ENCODE results near the gene WFS1. TPM values are rescaled to one million over a fixed set of nuclear protein-coding genes. Genes with fewer than 3 reads are reported as not detected.
A peak's percentile ranks its signal among the peaks of the same experiment; 100 is the strongest.

Gene WFS1
- total and polyA plus RNA-seq, 9 of the 15 experiments (the other 6 are each of a cell fraction or from before 2014, with no cell fraction given) = 0.01 to 0.29 (median 0.03) TPM; not detected in 5

GRCh38 chr4:6327220-6327917 is 57.7 kb downstream of the WFS1 start (continued):
- TF ChIP-seq REST (IDR thresholded peaks at IDR 0.05; ENCODE audit: borderline replicate concordance) (peak; percentile 90), REST (CRISPR knock-in tag; IDR thresholded peaks at IDR 0.05; ENCODE audit: low read depth) (no peak), CC2D1A (IDR thresholded peaks at IDR 0.05) (0 out of 2 replicates have a peak, but pooled peaks have one; percentile 37)

All from K562 (cell line).